ENCODE measurements around the gene PMF1. TPM values are rescaled to one million over a fixed set of nuclear protein-coding genes. Genes with fewer than 3 reads are reported as not detected.

Gene PMF1
- total RNA-seq, 2 donors from 2014 or later = 26.4 to 33.2 TPM

DNA sequence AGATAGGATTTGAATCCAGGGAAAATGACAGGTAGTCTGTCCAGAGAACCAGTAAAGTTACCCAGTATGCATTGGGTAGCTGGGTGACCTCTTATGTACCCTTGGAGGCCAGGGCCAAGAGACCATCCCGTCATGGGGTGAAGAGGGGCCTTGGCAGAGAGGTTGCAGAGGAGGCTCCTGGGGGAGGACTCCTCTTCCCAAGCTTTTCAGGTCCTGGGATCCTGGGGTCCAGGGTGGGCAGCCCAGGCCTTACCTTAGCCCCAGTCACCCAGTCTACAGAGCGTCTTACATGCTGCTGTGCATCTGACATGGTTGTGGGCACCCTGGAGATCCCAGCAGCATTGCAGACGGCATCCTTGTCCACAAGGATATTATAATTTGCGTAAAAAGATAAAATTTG, 14.0 kb downstream of the PMF1 start:
- Histone ChIP-seq H3K36me3 (peaks cover 16% of the 10 kb centered on the region), H3K27ac (no peak overlapping the region), H3K4me1 (ENCODE audit: control insufficient read depth in 1 of 2, low read depth in 2 of 2) (no peaks in the 10 kb centered on the region), H3K9me3 (no peaks in the 10 kb centered on the region), H3K27me3 (replicated peaks; ENCODE audit: insufficient read depth) (no peaks in the 10 kb centered on the region), H3K4me3 (no peak overlapping the region)
- TF ChIP-seq, protein P1, sequence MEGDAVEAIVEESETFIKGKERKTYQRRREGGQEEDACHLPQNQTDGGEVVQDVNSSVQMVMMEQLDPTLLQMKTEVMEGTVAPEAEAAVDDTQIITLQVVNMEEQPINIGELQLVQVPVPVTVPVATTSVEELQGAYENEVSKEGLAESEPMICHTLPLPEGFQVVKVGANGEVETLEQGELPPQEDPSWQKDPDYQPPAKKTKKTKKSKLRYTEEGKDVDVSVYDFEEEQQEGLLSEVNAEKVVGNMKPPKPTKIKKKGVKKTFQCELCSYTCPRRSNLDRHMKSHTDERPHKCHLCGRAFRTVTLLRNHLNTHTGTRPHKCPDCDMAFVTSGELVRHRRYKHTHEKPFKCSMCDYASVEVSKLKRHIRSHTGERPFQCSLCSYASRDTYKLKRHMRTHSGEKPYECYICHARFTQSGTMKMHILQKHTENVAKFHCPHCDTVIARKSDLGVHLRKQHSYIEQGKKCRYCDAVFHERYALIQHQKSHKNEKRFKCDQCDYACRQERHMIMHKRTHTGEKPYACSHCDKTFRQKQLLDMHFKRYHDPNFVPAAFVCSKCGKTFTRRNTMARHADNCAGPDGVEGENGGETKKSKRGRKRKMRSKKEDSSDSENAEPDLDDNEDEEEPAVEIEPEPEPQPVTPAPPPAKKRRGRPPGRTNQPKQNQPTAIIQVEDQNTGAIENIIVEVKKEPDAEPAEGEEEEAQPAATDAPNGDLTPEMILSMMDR (IDR thresholded peaks at IDR 0.05) = no peak
- DNase-seq (ENCODE audit: low spot score) (no peak), ATAC-seq (ENCODE audit: insufficient number of reproducible peaks, low FRiP score, low read depth) (no peak)

DNA sequence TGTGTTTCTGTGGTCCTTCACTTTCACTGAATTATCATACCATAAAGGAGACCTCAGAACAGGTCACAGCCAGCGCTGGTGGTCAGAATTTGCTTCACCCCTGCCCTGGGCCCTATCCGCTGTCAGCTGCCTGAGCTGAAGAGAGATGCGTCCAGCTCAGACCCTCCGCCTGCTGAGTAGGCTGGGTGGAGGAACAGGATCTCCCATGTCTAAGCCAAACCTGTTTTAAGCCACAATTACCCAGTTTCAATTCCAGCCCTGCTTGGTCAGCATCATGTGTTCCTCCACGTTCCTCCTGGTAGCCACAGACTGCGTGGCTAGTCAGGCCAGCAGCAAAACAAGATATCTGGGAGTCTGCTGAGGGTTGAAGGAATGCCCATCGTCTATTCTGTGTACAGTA, 15.7 kb downstream of the PMF1 start:
- ATAC-seq (ENCODE audit: insufficient number of reproducible peaks, low FRiP score, low read depth) = no peak
- DNase-seq (ENCODE audit: low spot score) = no peak
- Histone ChIP-seq H3K4me1 (ENCODE audit: control insufficient read depth in 1 of 2, low read depth in 2 of 2) (no peaks in the 10 kb centered on the region), H3K9me3 (no peaks in the 10 kb centered on the region), H3K36me3 (peaks cover 11% of the 10 kb centered on the region), H3K4me3 (no peak overlapping the region), H3K27ac (no peak overlapping the region), H3K27me3 (replicated peaks; ENCODE audit: insufficient read depth) (no peaks in the 10 kb centered on the region)
- TF ChIP-seq, protein P1 (IDR thresholded peaks at IDR 0.05) = no peak

DNA sequence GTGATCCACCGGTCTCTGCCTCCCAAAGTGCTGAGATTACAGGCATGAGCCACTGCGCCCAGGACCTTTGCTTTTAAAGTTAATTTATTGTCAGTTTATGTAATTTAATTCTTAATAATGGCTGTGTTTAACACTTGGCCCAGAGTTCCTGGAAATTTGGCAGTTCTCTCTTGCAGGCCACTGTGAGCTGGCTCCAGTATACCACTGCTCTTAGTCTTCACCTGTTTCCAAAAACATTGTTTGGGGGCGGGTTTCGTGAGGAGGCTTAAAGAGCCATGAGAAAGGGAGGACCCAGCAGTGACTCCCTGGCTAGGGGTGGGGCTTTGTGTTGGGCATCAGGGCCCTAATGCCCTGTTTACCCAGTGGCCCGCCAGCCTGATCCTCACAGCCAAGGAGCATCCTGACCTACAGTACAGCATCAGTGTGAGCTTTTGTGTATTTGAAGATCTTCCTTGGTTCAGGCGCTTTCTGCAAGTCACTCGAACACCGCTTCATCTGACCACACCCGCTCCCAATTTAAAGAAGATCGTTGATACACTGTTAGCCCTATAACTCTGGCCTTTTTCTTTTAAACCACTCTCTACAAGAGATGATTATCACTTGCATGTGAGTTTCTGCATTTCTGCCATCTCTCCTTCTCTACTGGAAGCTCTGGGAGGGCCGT, 17.1 kb downstream of the PMF1 start:
- Histone ChIP-seq H3K4me3 (no peak overlapping the region), H3K36me3 (peaks cover 20% of the 10 kb centered on the region), H3K4me1 (ENCODE audit: control insufficient read depth in 1 of 2, low read depth in 2 of 2) (no peaks in the 10 kb centered on the region), H3K27me3 (replicated peaks; ENCODE audit: insufficient read depth) (no peaks in the 10 kb centered on the region), H3K27ac (no peak overlapping the region), H3K9me3 (no peaks in the 10 kb centered on the region)
- ATAC-seq (ENCODE audit: insufficient number of reproducible peaks, low FRiP score, low read depth) (no peak), DNase-seq (ENCODE audit: low spot score) (no peak)
- TF ChIP-seq, protein P1 (IDR thresholded peaks at IDR 0.05) = no peak

DNA sequence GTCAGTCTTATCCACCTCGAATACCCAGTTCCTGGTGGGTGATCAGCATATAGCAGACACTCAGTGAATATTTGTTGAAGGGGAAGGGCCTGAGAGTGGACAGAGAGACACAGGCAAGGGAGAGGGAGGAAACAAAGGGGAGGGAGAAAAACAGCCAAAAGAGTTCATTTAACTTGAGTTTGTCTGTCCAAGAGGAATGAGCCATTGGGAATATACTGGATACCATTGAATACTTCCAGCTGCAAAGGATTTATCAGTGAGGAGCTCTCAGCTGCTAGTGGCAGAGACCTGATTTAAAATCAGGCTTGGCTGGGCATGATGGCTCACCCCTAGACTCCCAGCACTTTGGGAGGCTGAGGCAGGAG, 17.6 kb downstream of the PMF1 start:
- Histone ChIP-seq H3K27me3 (replicated peaks; ENCODE audit: insufficient read depth) (no peaks in the 10 kb centered on the region), H3K4me1 (ENCODE audit: control insufficient read depth in 1 of 2, low read depth in 2 of 2) (no peaks in the 10 kb centered on the region), H3K36me3 (peaks cover 23% of the 10 kb centered on the region), H3K27ac (no peak overlapping the region), H3K9me3 (no peaks in the 10 kb centered on the region), H3K4me3 (no peak overlapping the region)
- DNase-seq (ENCODE audit: low spot score) (no peak), ATAC-seq (ENCODE audit: insufficient number of reproducible peaks, low FRiP score, low read depth) (no peak)
- TF ChIP-seq, protein P1 (IDR thresholded peaks at IDR 0.05) = no peak

DNA sequence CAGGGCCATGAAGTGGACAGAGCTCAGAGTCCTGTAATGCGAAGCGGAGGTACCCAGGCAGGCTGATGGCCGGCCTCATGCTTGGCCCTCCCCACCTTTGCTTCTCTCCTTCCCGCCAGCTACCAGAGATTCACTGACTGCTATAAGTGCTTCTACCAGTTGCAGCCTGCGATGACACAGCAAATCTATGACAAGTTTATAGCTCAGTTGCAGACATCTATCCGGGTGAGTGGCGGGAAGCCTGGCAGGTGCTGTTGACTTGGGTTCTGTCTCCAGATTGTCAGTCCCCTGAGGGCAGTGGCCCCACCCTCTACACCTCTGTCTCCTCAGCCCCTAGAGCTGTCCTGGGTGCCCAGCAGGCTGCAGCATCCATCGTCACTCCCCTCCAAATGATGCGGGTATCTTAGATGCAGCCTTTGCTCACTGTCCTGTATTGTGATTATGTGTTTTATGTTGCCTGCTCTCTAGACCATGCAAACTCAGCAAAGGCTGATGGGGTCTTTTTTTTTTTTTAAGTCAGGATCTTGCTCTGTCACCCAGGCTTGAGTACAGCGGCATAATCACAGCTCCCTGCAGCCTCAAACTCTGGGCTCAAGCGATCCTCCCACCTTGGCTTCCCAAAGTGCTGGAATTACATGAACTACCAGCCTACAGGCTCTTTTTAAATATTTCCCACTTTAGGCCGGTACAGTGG, 19.5 kb downstream of the PMF1 start:
- TF ChIP-seq, protein P1 (IDR thresholded peaks at IDR 0.05) = no peak
- Histone ChIP-seq H3K36me3 (peaks cover 39% of the 10 kb centered on the region), H3K27me3 (replicated peaks; ENCODE audit: insufficient read depth) (no peaks in the 10 kb centered on the region), H3K4me1 (ENCODE audit: control insufficient read depth in 1 of 2, low read depth in 2 of 2) (no peaks in the 10 kb centered on the region), H3K4me3 (no peak overlapping the region), H3K27ac (no peak overlapping the region), H3K9me3 (no peaks in the 10 kb centered on the region)
- DNase-seq (ENCODE audit: low spot score) = no peak
- no peak for ATAC-seq (ENCODE audit: insufficient number of reproducible peaks, low FRiP score, low read depth)

Measured in thoracic aorta (tissue), 2 donors.